Dedifferentiated amniotic fluid mesenchymal stem cell (primary cell): ENCODE results near the gene EFCAB11.

Experiments used
- DNase-seq: peaks from one replicate; pipeline ENCODE4 v3.0.0-alpha.2; 2016; ENCODE audit errors: extremely low spot score

Gene EFCAB11

DNA sequence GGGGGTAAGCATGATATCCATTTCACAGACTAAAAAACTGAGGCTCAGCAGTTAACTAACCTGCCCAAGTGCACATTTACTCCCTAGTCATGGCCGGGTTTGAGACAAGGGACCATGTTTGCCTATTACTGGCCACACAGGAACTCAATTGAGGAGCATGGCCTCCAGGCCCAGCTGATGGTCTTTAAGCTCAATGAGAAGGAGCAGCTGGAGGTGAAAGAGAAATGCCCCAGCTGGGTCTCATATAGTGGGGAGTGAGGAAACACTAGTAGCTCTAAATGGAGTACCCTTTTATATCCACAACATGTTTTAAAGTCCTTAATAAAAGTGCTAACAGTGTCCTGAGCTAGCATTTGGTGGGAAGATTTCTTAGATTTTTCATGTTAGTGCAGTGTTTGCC, 2.8 kb upstream of the EFCAB11 start:
- no peak for DNase-seq

DNA sequence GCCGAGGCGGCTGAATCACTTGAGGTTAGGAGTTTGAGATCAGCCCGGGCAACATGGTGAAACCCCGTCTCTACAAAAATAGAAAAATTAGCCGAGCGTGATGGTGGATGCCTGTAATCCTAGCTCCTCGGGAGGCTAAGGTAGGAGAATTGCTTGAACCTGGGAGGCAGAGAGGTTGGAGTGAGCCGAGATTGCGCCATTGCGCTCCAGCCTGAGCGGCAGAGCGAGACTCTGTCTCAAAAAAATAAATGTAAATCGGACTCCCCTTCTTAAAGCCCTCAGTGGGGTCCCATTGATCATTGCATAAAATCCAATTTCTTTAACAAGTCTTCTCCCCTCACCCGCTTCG, 2.1 kb upstream of the EFCAB11 start:
- DNase-seq: no peak

DNA sequence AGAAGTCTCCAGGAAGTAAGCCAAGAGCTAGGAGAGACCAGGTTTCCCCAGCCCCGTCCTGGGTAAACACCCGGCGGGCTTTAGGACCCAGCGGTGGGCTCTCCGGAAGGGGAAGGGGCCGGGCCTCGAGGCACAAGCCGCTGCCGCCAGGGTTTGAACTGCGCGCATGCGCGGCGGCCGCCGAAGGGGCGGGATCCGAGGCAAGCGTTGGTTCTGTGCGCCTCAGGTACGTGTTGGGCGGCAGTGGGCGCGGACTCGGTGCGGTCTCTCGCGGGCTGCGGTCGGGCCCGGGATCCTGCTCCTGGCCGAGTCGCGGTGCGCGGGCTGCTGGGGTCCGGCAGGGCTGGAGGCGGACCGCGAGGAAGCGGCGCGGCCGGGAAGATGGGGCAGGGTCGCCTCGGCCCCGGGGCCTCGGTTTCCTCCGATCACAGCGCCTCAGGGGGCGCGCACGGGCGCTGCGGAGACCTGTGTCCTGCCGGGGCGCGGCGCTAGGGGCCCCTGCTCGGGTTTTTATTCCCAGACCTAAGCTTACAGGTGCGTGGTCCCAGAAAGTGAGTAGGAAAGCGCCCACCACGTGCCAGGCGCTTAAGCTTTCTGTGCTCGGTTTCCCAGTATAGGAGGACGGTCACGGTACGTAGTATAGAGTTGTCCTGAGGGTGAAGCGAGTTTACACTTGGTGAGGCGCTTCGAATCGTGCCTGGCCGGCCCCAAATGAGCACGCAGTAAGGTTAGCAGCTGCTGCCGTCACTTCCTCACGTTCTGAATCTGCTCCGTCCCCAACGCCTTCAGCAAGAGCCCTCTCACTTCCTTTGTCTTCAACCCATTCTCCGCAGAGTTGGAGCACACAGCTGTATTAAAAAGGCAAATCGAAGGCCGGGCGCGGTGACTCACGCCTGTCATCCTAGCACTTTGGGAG, 1.5 kb upstream of the EFCAB11 start, which contains the start of gene TDP1:
Gene TDP1 (plus strand): TSS at position 183 of the 916 bp plus-strand sequence. CDS start 7,188 bp downstream, outside the sequence.
- peak; percentile 83 for DNase-seq

DNA sequence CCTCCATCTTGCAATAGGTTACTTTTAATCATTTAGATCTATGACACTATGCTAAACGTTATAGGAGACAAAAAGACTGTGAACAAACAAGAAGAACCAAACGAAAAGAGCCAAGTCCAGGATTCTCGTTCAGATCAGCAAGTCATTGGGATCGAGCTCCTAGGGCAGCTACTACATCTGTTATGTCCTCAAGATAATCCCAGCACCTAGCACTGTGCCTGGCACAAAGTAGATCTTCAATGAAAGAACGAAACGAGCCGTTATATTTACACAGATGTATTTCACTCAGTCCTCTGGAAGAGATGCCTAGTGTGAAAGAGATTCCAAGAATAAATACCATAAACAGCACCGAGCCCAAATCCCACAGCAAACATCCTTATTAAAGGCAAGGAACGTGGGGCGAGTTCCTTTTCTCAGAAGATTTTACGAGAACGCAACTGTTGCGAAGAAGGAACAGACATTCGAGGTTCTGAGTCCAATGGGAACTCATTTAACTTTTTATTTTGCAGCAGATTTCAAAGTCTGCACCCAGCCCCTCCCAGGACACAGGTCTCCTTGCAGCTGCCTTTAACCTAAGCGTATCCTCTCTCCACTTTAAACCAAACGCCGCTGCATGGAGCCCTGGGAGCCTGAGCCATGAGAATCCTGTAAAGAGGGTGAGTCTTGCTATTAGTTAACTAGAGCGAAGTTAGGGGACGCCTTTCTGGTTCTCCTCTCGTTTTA, 653 bp upstream of the EFCAB11 start:
- no peak for DNase-seq

DNA sequence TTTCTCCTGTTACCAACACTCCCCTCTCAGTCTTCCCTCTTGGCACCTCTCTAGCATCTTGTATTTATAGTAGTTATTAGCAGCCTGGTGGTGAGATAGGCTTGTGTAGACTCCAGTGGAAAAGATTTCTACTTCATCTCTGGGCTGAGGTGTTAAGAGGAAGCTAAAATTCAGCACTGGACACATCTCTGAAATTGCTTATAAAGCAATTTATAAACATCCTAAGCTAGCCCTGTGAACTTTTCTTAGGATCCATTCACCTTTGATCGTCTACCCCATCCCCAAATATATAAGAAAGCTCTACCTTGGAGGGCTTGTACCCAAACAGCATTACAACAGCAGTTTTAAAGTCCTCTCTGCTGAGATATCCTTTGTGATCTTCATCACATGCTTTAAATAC, 928 bp downstream of the EFCAB11 start:
- DNase-seq: no peak

DNA sequence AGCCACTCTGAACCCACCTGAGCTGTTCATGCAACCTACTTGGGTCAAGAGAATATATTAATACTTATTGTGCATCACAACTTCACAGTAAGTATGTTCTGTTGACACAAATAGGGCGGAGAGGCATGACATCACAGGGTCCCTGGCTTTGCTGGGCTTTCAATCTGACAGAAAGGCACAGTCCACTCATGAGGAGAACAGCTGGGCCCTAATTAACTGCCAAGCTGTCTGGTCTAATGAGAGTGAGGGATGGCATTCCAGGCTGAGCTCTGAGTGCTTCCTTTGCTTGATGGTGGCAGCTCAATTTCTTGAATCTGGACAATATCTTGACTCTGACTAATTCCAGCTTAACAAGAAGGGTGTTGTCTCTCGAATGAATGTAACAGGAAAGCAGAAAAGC, 2.0 kb downstream of the EFCAB11 start:
- DNase-seq: no peak

DNA sequence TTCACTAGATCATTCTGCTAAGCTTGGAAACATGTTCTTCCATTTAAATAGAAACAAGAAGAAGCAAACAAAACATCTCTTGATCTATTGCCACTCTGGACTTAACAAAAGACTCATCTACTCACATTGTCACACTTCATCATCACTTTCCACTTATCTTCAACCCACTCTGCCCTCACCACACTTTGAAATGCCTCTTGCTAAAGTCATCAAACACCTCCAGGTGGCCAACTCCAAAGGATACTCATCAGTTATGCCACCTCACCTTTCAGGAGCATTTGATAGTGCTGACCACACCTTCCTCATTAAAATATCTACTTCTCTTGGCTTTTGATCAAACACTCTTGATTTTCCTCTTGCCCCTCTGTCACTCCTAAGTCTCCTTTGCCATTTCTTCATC, 7.2 kb downstream of the EFCAB11 start:
- DNase-seq: no peak

DNA sequence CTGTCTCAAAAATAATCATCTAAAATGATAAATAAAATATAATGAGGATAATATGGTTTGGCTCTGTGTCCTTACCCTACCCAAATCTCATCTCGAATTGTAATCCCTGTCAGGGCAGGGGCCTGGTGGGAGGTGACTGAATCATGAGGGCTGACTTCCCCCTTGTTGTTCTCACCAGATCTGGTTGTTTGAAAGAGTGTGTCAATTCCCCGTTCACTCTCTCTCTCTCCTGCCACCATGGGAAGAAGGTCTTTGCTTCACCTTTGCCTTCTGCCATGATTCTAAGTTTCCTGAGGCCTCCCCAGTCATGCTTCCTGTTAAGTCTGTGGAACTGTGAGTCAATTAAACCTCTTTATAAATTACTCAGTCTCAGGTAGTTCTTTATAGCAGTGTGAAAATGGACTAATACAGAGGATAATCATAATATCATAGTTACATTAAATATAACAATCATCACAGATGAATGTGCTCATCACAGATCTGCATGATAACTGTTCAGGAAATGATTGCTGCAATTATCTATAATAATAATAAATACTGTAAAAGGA, 12.6 kb downstream of the EFCAB11 start:
- no peak for DNase-seq

DNA sequence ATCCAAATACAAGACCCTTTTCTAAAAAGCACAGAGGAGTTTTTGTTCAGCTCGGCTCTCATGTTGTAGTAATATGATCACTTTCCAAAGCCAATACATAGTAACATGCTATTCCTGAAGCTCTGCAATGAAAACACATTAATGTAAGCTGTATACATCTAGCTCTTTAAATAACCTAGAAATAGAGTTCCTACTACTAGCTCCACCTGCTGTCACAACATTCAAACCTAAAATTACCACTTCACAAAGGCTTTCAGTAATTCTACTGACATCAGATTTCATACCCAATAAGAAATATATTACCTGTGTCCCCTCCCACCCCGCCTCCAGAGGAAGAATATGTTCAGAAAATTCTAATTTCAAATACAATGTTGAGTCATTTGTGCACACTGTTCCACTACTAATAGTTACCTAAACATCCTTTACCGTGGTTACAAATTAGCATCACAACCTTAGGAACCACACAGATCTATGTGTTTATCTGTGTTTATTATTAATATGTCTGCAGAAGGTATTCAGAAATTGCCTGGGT, 17.8 kb downstream of the EFCAB11 start:
- no peak for DNase-seq

DNA sequence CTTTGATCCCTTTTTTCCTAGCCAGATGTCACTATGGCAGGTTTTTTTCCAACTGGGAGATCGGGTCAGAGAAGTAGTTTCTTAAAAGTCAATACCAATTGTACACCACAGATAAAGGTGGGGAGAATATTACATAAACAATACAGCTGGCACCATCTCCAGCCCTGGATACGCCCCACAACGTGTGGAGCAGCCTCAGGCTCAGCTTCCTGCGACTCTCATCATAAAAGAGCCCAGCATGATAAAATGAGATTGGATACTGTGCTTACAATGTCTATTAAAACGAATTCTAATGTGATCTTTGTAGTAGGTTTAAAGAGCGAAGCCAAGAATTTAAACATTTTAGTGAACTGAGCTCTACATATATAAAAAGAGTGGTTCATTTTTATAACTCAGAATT, 21.5 kb downstream of the EFCAB11 start:
- DNase-seq: no peak

DNA sequence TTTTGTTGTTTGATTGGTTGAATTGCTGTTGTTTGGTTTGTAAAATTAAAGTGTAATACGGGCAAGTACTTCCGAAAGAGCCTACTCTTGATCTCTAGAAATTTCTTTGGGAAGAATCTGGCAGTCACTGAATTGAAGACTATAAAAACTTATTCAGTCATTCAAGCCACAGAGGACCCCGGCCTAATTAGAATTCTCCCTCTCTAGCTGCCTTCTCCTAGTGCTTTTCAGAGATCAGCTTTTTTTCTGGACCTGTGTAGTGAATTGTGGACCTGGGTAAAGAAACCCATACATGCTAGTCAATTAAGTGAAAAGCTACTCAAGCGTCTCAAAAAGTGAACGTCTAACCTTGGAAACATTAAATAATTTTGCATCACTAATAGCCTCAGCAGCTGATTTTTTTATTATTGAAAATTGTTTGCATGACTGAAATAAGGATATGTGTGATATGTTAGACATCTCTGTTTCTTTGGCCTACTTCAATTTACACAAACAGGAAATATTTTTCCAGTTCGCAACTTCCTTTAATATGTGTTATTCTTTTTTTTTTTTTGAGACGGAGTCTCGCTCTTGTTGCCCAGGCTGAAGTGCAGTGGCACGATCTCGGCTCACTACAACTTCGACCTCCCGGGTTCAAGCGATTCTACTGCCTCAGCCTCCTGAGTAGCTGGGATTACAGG, 27.2 kb downstream of the EFCAB11 start:
- no peak for DNase-seq

DNA sequence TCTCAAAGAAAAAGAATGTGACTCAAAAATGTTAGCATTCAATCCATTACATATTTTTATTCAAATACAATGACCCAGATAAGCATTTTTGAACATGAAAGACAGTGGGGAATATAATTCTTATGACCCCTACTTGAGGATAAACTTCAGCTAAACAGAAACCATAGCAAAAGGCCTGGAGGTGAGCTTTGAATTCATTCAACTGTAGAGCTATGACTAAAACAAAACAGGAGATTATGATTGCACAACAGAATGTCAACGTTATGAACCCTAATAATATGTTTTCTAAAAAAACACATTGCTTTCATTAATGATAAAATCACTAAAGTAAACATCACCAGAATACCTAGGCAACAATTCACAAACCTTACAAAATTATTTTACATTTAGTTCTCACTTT, 27.8 kb downstream of the EFCAB11 start:
- DNase-seq: no peak

DNA sequence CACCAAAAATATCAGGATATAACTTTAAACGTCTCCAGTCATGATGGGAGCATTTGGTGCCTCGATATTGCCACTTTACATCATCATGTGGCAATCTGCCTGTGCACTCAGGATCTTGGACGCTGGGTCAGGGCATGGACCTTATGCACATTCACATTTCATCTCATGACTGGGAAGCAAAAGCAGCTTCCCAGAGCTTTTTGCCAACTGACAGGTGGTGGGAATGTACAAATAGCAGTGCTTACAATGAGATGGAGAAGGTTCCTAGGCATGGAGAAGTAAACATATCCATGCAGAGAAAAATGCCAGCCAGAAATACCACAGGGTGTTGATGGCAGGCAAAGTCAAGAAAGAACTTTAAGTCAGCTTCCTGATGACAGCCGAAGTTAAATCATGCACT, 30.3 kb downstream of the EFCAB11 start:
- no peak for DNase-seq

DNA sequence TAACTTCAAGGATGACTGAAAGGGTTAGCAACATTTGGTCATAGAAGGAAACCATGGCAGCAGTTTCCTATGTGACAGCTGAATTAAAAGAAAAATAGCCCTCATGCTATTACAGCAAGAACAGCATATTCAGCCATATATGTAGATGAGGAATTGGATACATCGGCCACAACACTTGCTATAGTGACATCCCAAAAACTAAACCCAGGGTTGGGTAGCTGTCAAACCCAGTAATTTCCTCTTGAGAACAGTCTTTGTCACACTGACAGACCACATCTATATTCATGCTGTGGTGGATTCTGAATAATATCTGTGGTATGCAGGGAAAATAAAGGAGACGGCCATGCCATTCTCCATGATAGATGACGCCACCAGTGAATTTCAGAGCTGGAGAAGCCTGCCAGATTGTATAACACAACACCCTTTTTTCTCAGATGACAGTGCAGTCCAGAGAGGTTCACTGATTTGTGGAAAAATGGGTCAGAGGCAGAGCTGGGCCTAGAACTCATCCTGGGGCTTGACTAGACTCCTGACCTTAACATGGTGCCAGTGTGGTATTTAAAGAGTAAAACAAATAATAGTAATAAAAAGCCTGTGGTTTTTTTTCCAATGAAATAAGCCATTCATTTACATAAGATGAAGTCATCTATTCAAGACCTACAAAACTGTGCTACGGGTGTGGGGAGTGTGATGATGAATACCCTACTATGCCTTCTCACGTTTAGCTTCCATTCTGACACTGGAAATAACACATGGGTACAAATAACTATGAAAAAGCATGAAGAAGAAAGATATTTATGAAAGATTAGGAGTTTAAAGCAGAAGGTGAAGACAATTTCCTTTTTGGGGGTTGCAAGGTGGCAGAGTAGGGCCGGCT, 32.3 kb downstream of the EFCAB11 start:
- peak; percentile 87 for DNase-seq

DNA sequence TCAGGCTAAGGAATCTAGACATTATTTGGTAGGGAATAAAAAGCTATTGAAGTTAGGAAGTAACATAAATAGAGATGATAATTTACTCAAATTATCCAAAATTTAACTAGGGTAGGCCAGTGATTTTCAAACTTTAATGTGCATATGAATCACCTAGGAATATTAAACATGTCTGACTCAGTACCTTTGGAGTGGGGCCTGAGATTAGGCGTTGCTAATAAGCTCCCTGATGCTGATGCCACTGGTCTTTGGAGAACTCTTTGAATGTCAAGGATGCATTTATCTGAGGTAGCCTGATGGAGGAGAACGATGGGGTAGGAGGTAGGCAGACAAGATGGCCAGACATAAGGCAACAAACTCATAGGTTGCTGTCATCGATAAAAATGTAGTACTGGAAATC, 33.2 kb downstream of the EFCAB11 start:
- DNase-seq: no peak

DNA sequence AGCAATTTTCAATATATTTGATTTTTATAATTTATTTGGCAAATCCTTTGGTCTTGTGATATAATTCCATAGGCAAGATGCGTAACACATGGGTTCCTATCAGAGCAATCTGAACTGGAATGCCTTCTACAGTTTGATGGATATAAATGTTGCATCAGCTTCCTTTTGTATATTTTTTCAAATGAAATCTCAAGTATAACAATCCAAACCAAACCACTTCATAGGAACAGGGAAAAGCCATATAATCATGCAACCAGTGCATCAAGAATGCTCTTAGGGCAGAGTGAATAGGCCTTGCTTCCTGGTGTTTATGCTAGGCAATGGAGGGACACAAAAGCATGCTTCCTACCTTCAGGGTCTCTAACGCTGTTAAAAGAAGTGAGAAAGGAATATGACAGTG, 34.5 kb downstream of the EFCAB11 start:
- DNase-seq: peak; percentile 49

DNA sequence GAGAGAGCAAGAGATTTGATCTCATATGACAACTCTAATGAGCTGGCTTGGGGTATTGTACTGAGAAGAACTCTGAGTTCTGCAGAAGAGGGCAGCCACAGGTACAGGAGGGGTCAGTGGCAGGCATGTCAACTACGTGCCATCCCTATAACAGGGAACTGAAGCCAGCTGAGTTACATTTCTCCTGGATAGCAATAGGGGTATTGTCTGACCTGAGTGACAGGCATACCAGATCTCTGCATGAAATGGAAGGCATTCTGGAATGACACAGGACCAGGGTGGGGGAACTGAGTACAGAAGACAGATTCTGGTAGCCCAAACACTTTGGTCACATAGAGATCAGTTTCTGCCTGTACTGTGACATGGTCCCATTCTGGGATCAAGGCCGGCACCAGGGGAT, 35.8 kb downstream of the EFCAB11 start:
- DNase-seq: no peak

DNA sequence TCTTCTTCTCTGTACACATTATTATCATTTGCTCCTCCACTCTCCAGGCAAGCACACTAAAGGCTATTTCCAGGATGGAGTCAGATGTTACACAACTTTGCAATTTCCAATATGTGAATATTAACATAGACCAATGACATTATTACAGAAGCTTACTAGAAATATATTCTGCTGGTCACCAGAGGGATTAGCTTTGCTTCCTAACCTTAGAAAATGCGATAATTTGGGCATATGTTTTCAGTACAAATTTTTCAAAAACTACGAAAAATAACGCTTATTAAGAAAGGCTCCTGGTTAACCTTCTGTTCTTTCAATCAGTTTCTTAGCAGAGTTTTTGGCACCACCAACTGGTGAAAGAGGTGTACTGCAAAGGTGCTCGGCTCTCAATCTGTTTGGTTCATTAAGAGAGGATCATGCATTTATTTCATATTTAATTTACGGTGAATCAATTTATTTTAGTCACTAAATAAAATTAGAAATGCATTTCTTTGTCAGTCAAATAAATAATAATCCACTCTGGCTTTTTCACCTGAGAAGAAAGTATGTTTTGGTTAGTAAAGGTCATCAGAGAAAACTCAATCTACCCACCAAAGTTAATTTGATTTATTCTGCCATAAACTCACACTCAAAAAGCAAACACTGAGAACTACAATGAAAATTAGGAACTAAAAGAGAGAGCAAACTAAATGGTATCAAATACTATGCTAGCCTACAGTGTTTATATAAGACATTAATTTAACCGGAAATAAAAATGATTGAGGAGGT, 39.2 kb downstream of the EFCAB11 start:
- DNase-seq: peak; percentile 86

DNA sequence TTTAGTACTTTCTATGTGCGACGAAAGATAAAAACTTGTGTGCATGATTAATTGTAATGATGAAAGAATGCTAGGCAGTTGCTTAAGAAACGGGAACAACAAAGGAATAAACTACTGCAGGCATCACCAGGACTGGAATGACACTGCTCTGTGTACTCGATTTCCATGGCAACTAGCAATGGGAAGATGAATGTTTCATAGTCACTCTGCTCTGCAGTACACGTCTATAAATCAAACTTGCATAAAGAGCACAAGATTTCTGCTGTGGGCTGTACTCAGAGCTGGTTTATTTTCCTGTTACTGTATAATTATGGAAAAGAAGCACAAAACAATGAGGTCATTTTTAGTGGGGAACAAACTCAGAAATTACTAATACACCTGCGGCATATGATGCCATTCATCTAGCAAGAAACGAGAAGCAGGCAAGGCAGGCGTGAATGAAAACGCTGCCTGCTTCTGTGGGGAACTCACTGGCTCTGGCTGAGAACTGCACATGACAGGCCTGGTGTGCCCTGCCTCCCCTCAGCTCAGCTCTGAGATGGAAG, 41.8 kb downstream of the EFCAB11 start:
- DNase-seq: peak; percentile 97

DNA sequence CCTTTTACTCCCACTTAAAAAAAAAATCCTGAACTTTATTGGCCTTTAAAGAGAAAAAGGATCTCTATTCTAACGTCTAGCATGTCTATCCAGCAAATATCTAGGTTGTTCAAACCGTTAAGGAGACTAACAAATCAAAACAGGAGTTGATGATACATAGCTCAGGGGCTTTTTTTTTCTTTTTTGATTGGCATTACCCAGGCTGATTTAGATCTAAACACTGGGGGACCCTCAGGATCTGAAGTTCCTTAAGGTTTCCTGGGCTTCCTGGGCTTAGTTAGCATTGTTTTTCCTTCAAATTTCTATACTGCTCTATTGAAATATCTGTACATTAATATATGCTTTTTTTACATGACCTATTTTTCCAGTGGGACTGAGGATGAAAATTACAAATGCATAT, 42.3 kb downstream of the EFCAB11 start:
- no peak for DNase-seq
